HepG2 (cell line): ENCODE results near the gene ZBTB1. TPM values are rescaled to one million over a fixed set of nuclear protein-coding genes. Genes with fewer than 3 reads are reported as not detected.
A peak's percentile ranks its signal among the peaks of the same experiment; 100 is the strongest.

Experiments
- ASH2L ChIP-seq: fragments of 300-600, 200-600 bp; sonication (generic); IDR thresholded peaks from 2 replicates; pipeline ENCODE4 v1.7.0; 2017; ENCODE audit warnings: low read depth, mild to moderate bottlenecking, moderate library complexity, mixed read lengths, low read length; ENCODE audit not compliant: insufficient read length
- CAMTA2 ChIP-seq: sonication (generic); formaldehyde crosslinking; IDR thresholded peaks from 2 replicates; pipeline ENCODE4 v1.4.0; 2020; ENCODE audit warnings: mild to moderate bottlenecking, missing genetic modification reagents, borderline replicate concordance
- CBX1 ChIP-seq: IDR thresholded peaks from one replicate; pipeline ENCODE4 v1.6.1; 2016; ENCODE audit warnings: antibody characterized with exemption, low read depth
- DRAP1 ChIP-seq: IDR thresholded peaks from 2 replicates; pipeline ENCODE4 v1.6.1; 2016; ENCODE audit warnings: missing genetic modification reagents, missing compliant biosample characterization
- FOXO4 ChIP-seq: sonication (generic); formaldehyde crosslinking; conservative IDR thresholded peaks from 2 replicates; pipeline ENCODE4 v1.8.1; 2023; ENCODE audit warnings: missing genetic modification reagents
- GATA4 ChIP-seq: sonication (generic); IDR thresholded peaks from 2 replicates; pipeline ENCODE4 v1.6.1; 2016; ENCODE audit warnings: antibody characterized with exemption, low read depth, borderline replicate concordance
- MED1 ChIP-seq: sonication (generic); formaldehyde crosslinking; IDR thresholded peaks from 2 replicates; pipeline ENCODE4 v1.4.0; 2020; ENCODE audit warnings: missing genetic modification reagents
- MTF2 ChIP-seq: sonication (generic); formaldehyde crosslinking; IDR thresholded peaks from 2 replicates; pipeline ENCODE4 v1.5.0; 2020; ENCODE audit warnings: missing genetic modification reagents, borderline replicate concordance
- NFE2L1 ChIP-seq: sonication (generic); formaldehyde crosslinking; IDR thresholded peaks from 2 replicates; pipeline ENCODE4 v1.4.0; 2020; ENCODE audit warnings: missing genetic modification reagents, mild to moderate bottlenecking, borderline replicate concordance
- NR0B2 ChIP-seq: sonication (generic); formaldehyde crosslinking; IDR thresholded peaks from 2 replicates; pipeline ENCODE4 v1.4.0; 2020; ENCODE audit warnings: mild to moderate bottlenecking, missing genetic modification reagents
- TRAFD1 ChIP-seq: sonication (generic); formaldehyde crosslinking; IDR thresholded peaks from 2 replicates; pipeline ENCODE4 v1.5.1; 2020; ENCODE audit warnings: missing genetic modification reagents, mild to moderate bottlenecking, borderline replicate concordance
- TSC22D2 ChIP-seq: sonication (generic); formaldehyde crosslinking; IDR thresholded peaks from 2 replicates; pipeline ENCODE4 v1.5.1; 2020; ENCODE audit warnings: missing genetic modification reagents, mild to moderate bottlenecking, borderline replicate concordance
- ZXDC ChIP-seq: sonication (generic); formaldehyde crosslinking; IDR thresholded peaks from 2 replicates; pipeline ENCODE4 v1.5.0; 2020; ENCODE audit warnings: mild to moderate bottlenecking, missing genetic modification reagents
- polyA plus RNA-seq, 8 experiments: library from polyadenylated mRNA; depleted of rRNA in 3 of 8; stranded (reverse) in 7 of 8; unstranded in 1 of 8; fragments of >200 nt; fragmentation: Illumina TruSeq in 4 of 8; extraction: Trizol in 4 of 8; gene quantifications; 2 replicates each; pipeline versions ENCODE4 v1.2.1 to v1.2.3, GENCODE V29; 2011 to 2016; ENCODE audit warnings: low read depth in 4 of 8, missing spikeins in 1 of 8, mixed read lengths in 1 of 8; ENCODE audit not compliant: insufficient read depth in 1 of 8
- total RNA-seq, 5 experiments: library from RNA; depleted of rRNA; stranded (reverse); fragments of >200 nt; fragmentation: Illumina TruSeq; extraction: Trizol; gene quantifications; 2 replicates each; pipeline ENCODE4 v1.2.3, GENCODE V29; 2016; ENCODE audit warnings: low read depth in 1 of 5
- TF ChIP-seq, protein P1 (sequence below): sonication (generic); formaldehyde crosslinking; IDR thresholded peaks from 2 replicates; pipeline ENCODE4 v1.4.0; 2020; ENCODE audit warnings: mild to moderate bottlenecking, missing genetic modification reagents

The ZBTB1 gene
- total and polyA plus RNA-seq, 2 of the 13 experiments (the other 11 are each of a cell fraction or from before 2014, with no cell fraction given), result 18.8 to 22.6 TPM

GRCh38 chr14:64540208-64541202 is 35.9 kb downstream of the ZBTB1 start, which contains the start of gene HSPA2 (continued):
- TF ChIP-seq, protein P1, sequence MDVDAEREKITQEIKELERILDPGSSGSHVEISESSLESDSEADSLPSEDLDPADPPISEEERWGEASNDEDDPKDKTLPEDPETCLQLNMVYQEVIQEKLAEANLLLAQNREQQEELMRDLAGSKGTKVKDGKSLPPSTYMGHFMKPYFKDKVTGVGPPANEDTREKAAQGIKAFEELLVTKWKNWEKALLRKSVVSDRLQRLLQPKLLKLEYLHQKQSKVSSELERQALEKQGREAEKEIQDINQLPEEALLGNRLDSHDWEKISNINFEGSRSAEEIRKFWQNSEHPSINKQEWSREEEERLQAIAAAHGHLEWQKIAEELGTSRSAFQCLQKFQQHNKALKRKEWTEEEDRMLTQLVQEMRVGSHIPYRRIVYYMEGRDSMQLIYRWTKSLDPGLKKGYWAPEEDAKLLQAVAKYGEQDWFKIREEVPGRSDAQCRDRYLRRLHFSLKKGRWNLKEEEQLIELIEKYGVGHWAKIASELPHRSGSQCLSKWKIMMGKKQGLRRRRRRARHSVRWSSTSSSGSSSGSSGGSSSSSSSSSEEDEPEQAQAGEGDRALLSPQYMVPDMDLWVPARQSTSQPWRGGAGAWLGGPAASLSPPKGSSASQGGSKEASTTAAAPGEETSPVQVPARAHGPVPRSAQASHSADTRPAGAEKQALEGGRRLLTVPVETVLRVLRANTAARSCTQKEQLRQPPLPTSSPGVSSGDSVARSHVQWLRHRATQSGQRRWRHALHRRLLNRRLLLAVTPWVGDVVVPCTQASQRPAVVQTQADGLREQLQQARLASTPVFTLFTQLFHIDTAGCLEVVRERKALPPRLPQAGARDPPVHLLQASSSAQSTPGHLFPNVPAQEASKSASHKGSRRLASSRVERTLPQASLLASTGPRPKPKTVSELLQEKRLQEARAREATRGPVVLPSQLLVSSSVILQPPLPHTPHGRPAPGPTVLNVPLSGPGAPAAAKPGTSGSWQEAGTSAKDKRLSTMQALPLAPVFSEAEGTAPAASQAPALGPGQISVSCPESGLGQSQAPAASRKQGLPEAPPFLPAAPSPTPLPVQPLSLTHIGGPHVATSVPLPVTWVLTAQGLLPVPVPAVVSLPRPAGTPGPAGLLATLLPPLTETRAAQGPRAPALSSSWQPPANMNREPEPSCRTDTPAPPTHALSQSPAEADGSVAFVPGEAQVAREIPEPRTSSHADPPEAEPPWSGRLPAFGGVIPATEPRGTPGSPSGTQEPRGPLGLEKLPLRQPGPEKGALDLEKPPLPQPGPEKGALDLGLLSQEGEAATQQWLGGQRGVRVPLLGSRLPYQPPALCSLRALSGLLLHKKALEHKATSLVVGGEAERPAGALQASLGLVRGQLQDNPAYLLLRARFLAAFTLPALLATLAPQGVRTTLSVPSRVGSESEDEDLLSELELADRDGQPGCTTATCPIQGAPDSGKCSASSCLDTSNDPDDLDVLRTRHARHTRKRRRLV (CRISPR knock-in tag), result 0 out of 2 replicates have a peak, but pooled peaks have one; percentile 63
- TF ChIP-seq TSC22D2 (no peak), CAMTA2 (CRISPR knock-in tag) (no peak), MED1 (CRISPR knock-in tag) (no peak), FOXO4 (CRISPR knock-in tag) (no peak), CBX1 (peak; percentile 75), NFE2L1 (CRISPR knock-in tag) (no peak), MTF2 (CRISPR knock-in tag) (no peak), DRAP1 (CRISPR knock-in tag) (peak; percentile 57; the same call in 1 of the 2 replicates), GATA4 (no peak), ZXDC (CRISPR knock-in tag) (no peak), NR0B2 (CRISPR knock-in tag) (no peak), TRAFD1 (CRISPR knock-in tag) (no peak), ASH2L (peak; percentile 53)
